Measurements from ENCODE around the gene SP5. TPM values are rescaled to one million over a fixed set of nuclear protein-coding genes. Genes with fewer than 3 reads are reported as not detected.

The SP5 gene
- total and polyA plus RNA-seq, 9 of the 15 experiments (the other 6 are each of a cell fraction or from before 2014, with no cell fraction given): 0.03 to 1.7 (median 0.16) TPM; not detected in 1

DNA sequence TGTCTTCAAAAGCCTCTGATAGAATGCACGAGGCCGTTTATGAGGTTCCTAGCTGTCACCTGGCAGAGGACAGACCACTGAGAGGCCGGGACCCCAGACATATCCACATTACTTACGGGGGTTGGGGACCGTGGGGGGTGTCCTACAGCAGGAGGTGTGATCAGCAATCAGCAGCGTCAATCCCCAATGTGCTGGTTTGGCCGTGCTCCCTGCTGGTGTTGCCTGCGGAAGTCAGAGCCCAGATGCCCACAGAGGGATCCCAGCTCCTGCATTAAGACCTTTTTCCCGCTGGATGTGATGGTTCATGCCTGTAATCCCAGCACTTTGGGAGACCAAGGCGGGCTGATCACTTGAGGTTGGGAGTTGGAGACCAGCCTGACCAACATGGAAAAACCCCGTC lies 20.8 kb upstream of the SP5 start:
- Histone ChIP-seq H4K20me1 (replicated peaks; ENCODE audit: control insufficient read depth, insufficient read depth, low read length) (no peaks in the 10 kb centered on the region), H3K9me3 (replicated peaks; ENCODE audit: control insufficient read depth, insufficient read depth, low read depth, low read length) (no peaks in the 10 kb centered on the region), H2AFZ (ENCODE audit: low read depth, low read length) (no peak overlapping the region), H3K36me3 (ENCODE audit: control insufficient read depth, insufficient read depth, low read length) (no peaks in the 10 kb centered on the region), H3K9me1 (ENCODE audit: control insufficient read depth, insufficient read depth, low read length) (no peaks in the 10 kb centered on the region), H3K4me2 (ENCODE audit: insufficient read depth, low read length) (no peak overlapping the region; the same call in 1 of the 2 replicates), H3K27me3 (ENCODE audit: control insufficient read depth in 2 of 2, insufficient read depth in 2 of 2, low read length in 2 of 2) (no peaks in the 10 kb centered on the region), H3K9ac (ENCODE audit: insufficient read depth in 1 of 2, low read depth in 2 of 2, low read length in 2 of 2) (no peak overlapping the region), H3K27ac (ENCODE audit: extremely low read depth, low read depth, low read length) (no peak overlapping the region), H3K4me1 (replicated peaks in 1 of 2; ENCODE audit: control insufficient read depth in 2 of 2, insufficient read depth in 2 of 2, low read length in 2 of 2) (no peaks in the 10 kb centered on the region; a peak in 2 of 5 replicates), H3K4me3 (no peak overlapping the region), H3K79me2 (ENCODE audit: control insufficient read depth, insufficient read depth, low read length) (no peaks in the 10 kb centered on the region)
- no TSS peak for BruUV-seq (replicated peaks)
- ATAC-seq: no peak
- intact Hi-C loops (cut with micrococcal nuclease) (no loop called here), in situ Hi-C loops (cut with MboI) (no loop called here)
- FAIRE-seq: no peak
- TF ChIP-seq, protein P1, sequence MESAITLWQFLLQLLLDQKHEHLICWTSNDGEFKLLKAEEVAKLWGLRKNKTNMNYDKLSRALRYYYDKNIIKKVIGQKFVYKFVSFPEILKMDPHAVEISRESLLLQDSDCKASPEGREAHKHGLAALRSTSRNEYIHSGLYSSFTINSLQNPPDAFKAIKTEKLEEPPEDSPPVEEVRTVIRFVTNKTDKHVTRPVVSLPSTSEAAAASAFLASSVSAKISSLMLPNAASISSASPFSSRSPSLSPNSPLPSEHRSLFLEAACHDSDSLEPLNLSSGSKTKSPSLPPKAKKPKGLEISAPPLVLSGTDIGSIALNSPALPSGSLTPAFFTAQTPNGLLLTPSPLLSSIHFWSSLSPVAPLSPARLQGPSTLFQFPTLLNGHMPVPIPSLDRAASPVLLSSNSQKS (CRISPR knock-in tag; IDR thresholded peaks at IDR 0.05): no peak
- TF ChIP-seq KDM4B (IDR thresholded peaks at IDR 0.05; ENCODE audit: borderline replicate concordance in 2 of 2, low read depth in 1 of 2) (no peak), BDP1 (IDR thresholded peaks at IDR 0.05; ENCODE audit: insufficient read depth, insufficient read length) (no peak), STAT5A (IDR thresholded peaks at IDR 0.05; ENCODE audit: borderline replicate concordance, low read length) (no peak), FOXJ2 (tag; IDR thresholded peaks at IDR 0.05) (no peak), GABPA (tag; conservative IDR thresholded peaks at IDR 0.05; ENCODE audit: low read depth) (no peak), NFIC (IDR thresholded peaks at IDR 0.05) (no peak), RNF2 (IDR thresholded peaks at IDR 0.05) (no peak), TBL1XR1 (IDR thresholded peaks at IDR 0.05; ENCODE audit: low read length in 2 of 2) (no peak), ZKSCAN3 (CRISPR knock-in tag; IDR thresholded peaks at IDR 0.05) (no peak), FIP1L1 (IDR thresholded peaks at IDR 0.05; ENCODE audit: low read depth, low read length, poor library complexity, severe bottlenecking) (no peak), ETV1 (tag; conservative IDR thresholded peaks at IDR 0.05; ENCODE audit: low read depth) (no peak), ZNF316 (IDR thresholded peaks at IDR 0.05) (no peak), FOXA1 (IDR thresholded peaks at IDR 0.05; ENCODE audit: borderline replicate concordance) (no peak), CREB1 (IDR thresholded peaks at IDR 0.05) (no peak), CREB1 (CRISPR knock-in tag; IDR thresholded peaks at IDR 0.05) (no peak), TARDBP (IDR thresholded peaks at IDR 0.05) (no peak)
- TF ChIP-seq, protein P2, sequence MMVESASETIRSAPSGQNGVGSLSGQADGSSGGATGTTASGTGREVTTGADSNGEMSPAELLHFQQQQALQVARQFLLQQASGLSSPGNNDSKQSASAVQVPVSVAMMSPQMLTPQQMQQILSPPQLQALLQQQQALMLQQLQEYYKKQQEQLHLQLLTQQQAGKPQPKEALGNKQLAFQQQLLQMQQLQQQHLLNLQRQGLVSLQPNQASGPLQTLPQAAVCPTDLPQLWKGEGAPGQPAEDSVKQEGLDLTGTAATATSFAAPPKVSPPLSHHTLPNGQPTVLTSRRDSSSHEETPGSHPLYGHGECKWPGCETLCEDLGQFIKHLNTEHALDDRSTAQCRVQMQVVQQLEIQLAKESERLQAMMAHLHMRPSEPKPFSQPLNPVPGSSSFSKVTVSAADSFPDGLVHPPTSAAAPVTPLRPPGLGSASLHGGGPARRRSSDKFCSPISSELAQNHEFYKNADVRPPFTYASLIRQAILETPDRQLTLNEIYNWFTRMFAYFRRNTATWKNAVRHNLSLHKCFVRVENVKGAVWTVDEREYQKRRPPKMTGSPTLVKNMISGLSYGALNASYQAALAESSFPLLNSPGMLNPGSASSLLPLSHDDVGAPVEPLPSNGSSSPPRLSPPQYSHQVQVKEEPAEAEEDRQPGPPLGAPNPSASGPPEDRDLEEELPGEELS (CRISPR knock-in tag; IDR thresholded peaks at IDR 0.05; ENCODE audit: borderline replicate concordance): no peak
- WGBS (ENCODE audit: insufficient coverage, low coverage, missing lambda C conversion rate): 24% methylated on average over 8 of the region's 11 CpGs
- ChIA-PET POLR2A (interaction anchor here (0.9 to 1.3 kb wide), 2 partner anchors 29 to 45 kb away, joined by 3 read pairs; no protein-coding TSS in a partner anchor), CTCF (ENCODE audit: low intra/inter-chr PET ratio) (no interaction called here)
- DNase-seq (ENCODE audit: extremely low read depth in 1 of 4, low spot score in 3 of 4): no peak
